GM12892 (cell line): ENCODE data around the gene STK10.

Experiments used
- DNase-seq: peaks from one replicate; pipeline ENCODE4 v3.0.0; 2011; ENCODE audit not compliant: insufficient read length
- FAIRE-seq: peaks from 2 replicates; lab custom pipeline; 2011; peaks lifted over from hg19 to GRCh38; lab: Jason Lieb, UNC
- POLR2A ChIP-seq: IDR thresholded peaks from 2 replicates; pipeline ENCODE4 v1.6.1; 2011; ENCODE audit warnings: low read depth, low read length, control low read depth
- POLR2AphosphoS5 ChIP-seq: IDR thresholded peaks from 2 replicates; pipeline ENCODE4 v1.6.1; 2011; ENCODE audit warnings: low read depth, low read length, control low read depth
- TAF1 ChIP-seq: IDR thresholded peaks from 2 replicates; pipeline ENCODE4 v1.6.1; 2011; ENCODE audit warnings: low read depth, mild to moderate bottlenecking, control low read depth, low read length, borderline replicate concordance

Gene STK10

GRCh38 chr5:172098883-172099282 lies 89.1 kb downstream of the STK10 start:
- DNase-seq: no peak
- FAIRE-seq: peak; percentile 24
- TF ChIP-seq TAF1 (no peak), POLR2A (no peak), POLR2AphosphoS5 (no peak)

- FAIRE-seq (no peak), DNase-seq (no peak)
- no peak for TF ChIP-seq TAF1
- TF ChIP-seq POLR2AphosphoS5: no peak
- TF ChIP-seq POLR2A: no peak
These were observed 90.0 kb downstream of the STK10 start for GRCh38 chr5:172098046-172098445.

GRCh38 chr5:172097356-172097755 lies 90.7 kb downstream of the STK10 start:
- DNase-seq: no peak
- FAIRE-seq: no peak
- TF ChIP-seq POLR2AphosphoS5 (no peak), POLR2A (no peak), TAF1 (no peak)

GRCh38 chr5:172096207-172096940 lies 91.7 kb downstream of the STK10 start:
- no peak for DNase-seq
- TF ChIP-seq POLR2AphosphoS5: no peak
- no peak for TF ChIP-seq TAF1
- TF ChIP-seq POLR2A: no peak
- FAIRE-seq: no peak

GRCh38 chr5:172095368-172096206 lies 92.4 kb downstream of the STK10 start:
- DNase-seq: no peak
- no peak for FAIRE-seq
- no peak for TF ChIP-seq POLR2AphosphoS5
- TF ChIP-seq TAF1: no peak
- TF ChIP-seq POLR2A: no peak

- TF ChIP-seq POLR2A (no peak), TAF1 (no peak), POLR2AphosphoS5 (no peak)
- FAIRE-seq (no peak), DNase-seq (no peak)
These were observed 94.1 kb downstream of the STK10 start for GRCh38 chr5:172093965-172094364.

- TF ChIP-seq POLR2A: no peak
- TF ChIP-seq POLR2AphosphoS5: no peak
- TF ChIP-seq TAF1: no peak
- no peak for FAIRE-seq
These were observed 94.5 kb downstream of the STK10 start for GRCh38 chr5:172093559-172093958.

GRCh38 chr5:172091956-172092732 lies 95.9 kb downstream of the STK10 start:
- DNase-seq (no peak), FAIRE-seq (no peak)
- no peak for TF ChIP-seq POLR2AphosphoS5
- TF ChIP-seq TAF1: no peak
- TF ChIP-seq POLR2A: no peak

More at GRCh38 chr5:172093559-172093958, 94.5 kb downstream of the STK10 start:
- DNase-seq: no peak

GRCh38 chr5:172090976-172091547 lies 97.0 kb downstream of the STK10 start:
- TF ChIP-seq POLR2AphosphoS5: no peak
- TF ChIP-seq TAF1: no peak
- TF ChIP-seq POLR2A: no peak
- DNase-seq: no peak
- no peak for FAIRE-seq

GRCh38 chr5:172089298-172090117 lies 98.5 kb downstream of the STK10 start:
- TF ChIP-seq POLR2A (no peak), POLR2AphosphoS5 (peak; percentile 55; the same call in 1 of the 2 replicates), TAF1 (no peak)
- FAIRE-seq (no peak), DNase-seq (no peak)
